Left lung (tissue), 10 donors: ENCODE results near the gene PXDC1. TPM values are rescaled to one million over a fixed set of nuclear protein-coding genes. Genes with fewer than 3 reads are reported as not detected.

Experiments
- ATAC-seq: fragments of 200-7000 bp; cut with Tn5 transposase; one replicate; pipeline ENCODE4 v1.9.1; 2020; ENCODE audit warnings: moderate library complexity
- DNase-seq, 4 donors: peaks; one replicate each; pipeline ENCODE4 v3.0.0-alpha.2; 2013 to 2020
- H3K27ac ChIP-seq, 2 donors: fragments of 200-600 bp; sonication (generic) in 1 of 2; one replicate each; pipeline versions ENCODE4 v1.5.0 to v1.8.0; 2020 to 2021
- H3K27me3 ChIP-seq, 2 donors: fragments of 200-600 bp; sonication (generic) in 1 of 2; one replicate each; pipeline versions ENCODE4 v1.5.0 to v1.8.0; 2020 to 2021
- H3K36me3 ChIP-seq, 2 donors: fragments of 200-600 bp; sonication (generic) in 1 of 2; one replicate each; pipeline versions ENCODE4 v1.5.0 to v1.8.0; 2020 to 2021
- H3K4me1 ChIP-seq, 2 donors: fragments of 200-600 bp; one replicate each; pipeline ENCODE4 v1.8.0; 2021
- H3K4me3 ChIP-seq, 2 donors: fragments of 200-600 bp; sonication (generic) in 1 of 2; one replicate each; pipeline versions ENCODE4 v1.5.0 to v1.8.0; 2020 to 2021; ENCODE audit warnings: mild to moderate bottlenecking in 1 of 2
- H3K9me3 ChIP-seq, 2 donors: fragments of 200-600 bp; sonication (generic) in 1 of 2; one replicate each; pipeline versions ENCODE4 v1.5.0 to v1.8.0; 2020 to 2021
- intact Hi-C, 2 donors: fragments of 100-400 bp; cut with DNase I; formaldehyde crosslinking; loops; one replicate each; pipeline versions ENCODE4 v1.11.2 to v1.14.2; 2022
- polyA plus RNA-seq, 6 donors: library from polyadenylated mRNA; unstranded; fragments of 120-200 nt; gene quantifications; one replicate each; pipeline ENCODE4 v1.2.1, GENCODE V29; 2013; ENCODE audit not compliant: insufficient read length in 6 of 6
- total RNA-seq, 2 donors: library from RNA; stranded (reverse); fragmentation: NEBNext Ultra II Directional; extraction: Animal tissue kit (Norgen Biotek cat#: 25700); gene quantifications; one replicate each; pipeline ENCODE4 v1.2.1, GENCODE V29; 2021
- TF ChIP-seq, protein P1 (sequence below), 2 donors: fragments of 200-600 bp; sonication (generic) in 1 of 2; IDR thresholded peaks; one replicate each; pipeline versions ENCODE4 v1.5.0 to v1.8.0; 2021; ENCODE audit warnings: antibody characterized with exemption in 2 of 2
- donor health status: DM: no; HTN: yes; CAD: no.
- donor health status: DM: no; HTN: no; CAD: no.

PXDC1 gene
- total and polyA plus RNA-seq, 8 donors, result 11.0 to 50.8 (median 15.8) TPM

DNA sequence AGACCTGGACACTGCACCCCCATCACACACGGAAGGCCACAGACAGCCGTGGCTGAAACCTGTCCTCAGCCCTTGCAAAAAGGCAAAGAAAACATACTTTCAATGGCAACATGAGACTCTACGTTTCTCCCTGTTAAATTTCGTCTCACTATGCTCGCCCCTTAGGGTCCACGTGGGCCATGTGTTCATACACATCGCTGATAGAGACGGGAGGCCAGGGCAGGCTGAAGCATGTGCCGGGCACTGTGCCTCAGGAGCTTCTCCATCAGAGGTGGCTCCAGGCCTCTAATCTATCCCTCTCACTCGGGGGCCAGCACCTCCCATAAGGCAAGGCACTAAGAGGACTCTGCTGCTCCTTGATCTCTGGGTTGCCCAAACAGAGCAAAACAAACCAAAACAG is 17.5 kb downstream of the PXDC1 start:
- intact Hi-C loops, result loop anchor here (5.0 to 10.0 kb wide), 2 partner anchors 457 to 459 kb away; no protein-coding TSS in a partner anchor
- ATAC-seq, result no peak
- Histone ChIP-seq H3K4me3 (no peak overlapping the region), H3K27me3 (no peaks in the 10 kb centered on the region), H3K4me1 (peaks cover 0 to 20% of the 10 kb centered on the region in 2 donors), H3K9me3 (peaks cover 0 to 2% of the 10 kb centered on the region in 2 donors), H3K36me3 (peaks cover 0 to 68% of the 10 kb centered on the region in 2 donors), H3K27ac (no peak overlapping the region)
- TF ChIP-seq, protein P1, sequence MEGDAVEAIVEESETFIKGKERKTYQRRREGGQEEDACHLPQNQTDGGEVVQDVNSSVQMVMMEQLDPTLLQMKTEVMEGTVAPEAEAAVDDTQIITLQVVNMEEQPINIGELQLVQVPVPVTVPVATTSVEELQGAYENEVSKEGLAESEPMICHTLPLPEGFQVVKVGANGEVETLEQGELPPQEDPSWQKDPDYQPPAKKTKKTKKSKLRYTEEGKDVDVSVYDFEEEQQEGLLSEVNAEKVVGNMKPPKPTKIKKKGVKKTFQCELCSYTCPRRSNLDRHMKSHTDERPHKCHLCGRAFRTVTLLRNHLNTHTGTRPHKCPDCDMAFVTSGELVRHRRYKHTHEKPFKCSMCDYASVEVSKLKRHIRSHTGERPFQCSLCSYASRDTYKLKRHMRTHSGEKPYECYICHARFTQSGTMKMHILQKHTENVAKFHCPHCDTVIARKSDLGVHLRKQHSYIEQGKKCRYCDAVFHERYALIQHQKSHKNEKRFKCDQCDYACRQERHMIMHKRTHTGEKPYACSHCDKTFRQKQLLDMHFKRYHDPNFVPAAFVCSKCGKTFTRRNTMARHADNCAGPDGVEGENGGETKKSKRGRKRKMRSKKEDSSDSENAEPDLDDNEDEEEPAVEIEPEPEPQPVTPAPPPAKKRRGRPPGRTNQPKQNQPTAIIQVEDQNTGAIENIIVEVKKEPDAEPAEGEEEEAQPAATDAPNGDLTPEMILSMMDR (IDR thresholded peaks at IDR 0.05), result no peak
- no peak for DNase-seq

DNA sequence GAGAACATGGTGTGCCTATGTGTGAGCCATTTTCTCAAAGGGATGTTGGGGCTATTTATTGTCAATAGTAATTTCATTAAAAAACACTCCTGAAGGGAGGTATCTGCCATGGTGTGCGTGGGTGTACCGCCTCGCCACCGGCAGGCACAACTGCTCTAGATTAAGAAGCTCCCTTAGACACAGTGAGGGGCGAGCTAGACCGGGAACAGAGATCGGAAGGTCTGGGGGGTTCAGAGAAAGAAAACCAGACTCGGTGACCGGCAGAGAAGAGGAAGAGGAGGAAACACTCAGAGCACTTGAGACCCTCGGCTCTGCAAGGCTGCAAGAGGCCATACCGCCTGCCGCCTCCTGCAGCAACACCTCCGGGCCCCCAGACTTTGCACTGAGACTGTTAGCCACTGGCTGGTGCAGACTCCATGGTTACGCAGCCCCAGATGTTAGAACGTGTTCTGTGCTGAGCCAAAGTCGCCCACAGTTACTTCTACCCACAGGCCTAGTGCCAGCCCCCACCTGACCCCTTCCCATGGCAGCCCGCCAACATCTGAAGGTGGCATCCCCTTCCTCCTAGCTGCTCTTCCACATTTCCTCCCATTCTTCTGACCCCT is 18.1 kb downstream of the PXDC1 start:
- peaks cover 0 to 2% of the 10 kb centered on the region in 2 donors for H3K9me3 ChIP-seq
- TF ChIP-seq, protein P1 (IDR thresholded peaks at IDR 0.05), result no peak
- DNase-seq, result no peak
- no peak overlapping the region for H3K4me3 ChIP-seq
- H3K4me1 ChIP-seq, result peaks cover 0 to 20% of the 10 kb centered on the region in 2 donors
- no peak overlapping the region for H3K27ac ChIP-seq
- intact Hi-C loops, result loop anchor here (5.0 to 10.0 kb wide), 2 partner anchors 456 to 459 kb away; no protein-coding TSS in a partner anchor
- H3K36me3 ChIP-seq, result peaks cover 0 to 64% of the 10 kb centered on the region in 2 donors
- no peak for ATAC-seq
- no peaks in the 10 kb centered on the region for H3K27me3 ChIP-seq

GRCh38 chr6:3732345-3733141 is 19.0 kb downstream of the PXDC1 start:
- H3K4me3 ChIP-seq, result no peak overlapping the region
- TF ChIP-seq, protein P1 (IDR thresholded peaks at IDR 0.05), result peak; percentile 72 to 78
- peaks cover 0 to 61% of the 10 kb centered on the region in 2 donors for H3K36me3 ChIP-seq
- intact Hi-C loops, result loop anchor here (5.0 to 10.0 kb wide), 2 partner anchors 455 to 458 kb away; no protein-coding TSS in a partner anchor
- ATAC-seq (peak; percentile 95), DNase-seq (peak in 3 of 4 donors; percentile 74 to 91 (median 84))
- peaks cover 0 to 2% of the 10 kb centered on the region in 2 donors for H3K9me3 ChIP-seq
- no peaks in the 10 kb centered on the region for H3K27me3 ChIP-seq
- peaks cover 0 to 20% of the 10 kb centered on the region in 2 donors for H3K4me1 ChIP-seq
- no peak overlapping the region for H3K27ac ChIP-seq

GRCh38 chr6:3731700-3732099 is 19.8 kb downstream of the PXDC1 start:
- no peak for DNase-seq
- TF ChIP-seq, protein P1 (IDR thresholded peaks at IDR 0.05), result no peak
- Histone ChIP-seq H3K4me1 (peaks cover 0 to 20% of the 10 kb centered on the region in 2 donors), H3K27me3 (no peaks in the 10 kb centered on the region), H3K27ac (no peak overlapping the region), H3K36me3 (peaks cover 0 to 61% of the 10 kb centered on the region in 2 donors), H3K4me3 (no peak overlapping the region), H3K9me3 (peaks cover 0 to 2% of the 10 kb centered on the region in 2 donors)
- no peak for ATAC-seq
- intact Hi-C loops, result loop anchor here (5.0 to 10.0 kb wide), 2 partner anchors 454 to 457 kb away; no protein-coding TSS in a partner anchor
